Measurements from ENCODE around the gene BRCA2.
A peak's percentile ranks its signal among the peaks of the same experiment; 100 is the strongest.

Gene BRCA2

DNA sequence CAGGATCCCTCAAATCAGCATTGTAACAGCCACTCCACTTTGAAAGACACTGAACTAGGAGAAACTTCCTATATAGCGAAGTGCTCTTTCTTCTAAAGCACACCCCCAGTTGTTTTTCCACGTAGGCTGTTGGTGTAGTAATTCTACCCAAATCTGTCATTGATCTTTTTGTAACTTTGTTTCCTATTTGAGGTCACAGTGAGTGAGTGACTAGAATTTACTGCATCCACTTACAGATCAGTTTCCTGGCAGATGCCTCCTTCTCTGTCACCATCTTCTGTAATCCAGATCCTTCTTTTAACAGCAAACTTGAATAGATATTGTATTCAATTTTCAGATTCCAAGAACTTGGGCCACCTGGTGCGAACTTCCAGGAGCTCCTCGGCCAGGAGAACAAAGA is 15.4 kb upstream of the BRCA2 start:
- H3K9me3 Mint-ChIP-seq: no peaks in the 10 kb centered on the region
- H3K4me3 Mint-ChIP-seq: no peak overlapping the region
- DNase-seq (no peak), ATAC-seq (replicated peaks) (no peak)
- no peaks in the 10 kb centered on the region for H3K4me1 Mint-ChIP-seq (ENCODE audit: low read depth in 2 of 2)
- no peak overlapping the region for H3K27ac Mint-ChIP-seq
- no peaks in the 10 kb centered on the region for H3K27me3 Mint-ChIP-seq
- no peaks in the 10 kb centered on the region for H3K36me3 Mint-ChIP-seq (ENCODE audit: insufficient read depth)

DNA sequence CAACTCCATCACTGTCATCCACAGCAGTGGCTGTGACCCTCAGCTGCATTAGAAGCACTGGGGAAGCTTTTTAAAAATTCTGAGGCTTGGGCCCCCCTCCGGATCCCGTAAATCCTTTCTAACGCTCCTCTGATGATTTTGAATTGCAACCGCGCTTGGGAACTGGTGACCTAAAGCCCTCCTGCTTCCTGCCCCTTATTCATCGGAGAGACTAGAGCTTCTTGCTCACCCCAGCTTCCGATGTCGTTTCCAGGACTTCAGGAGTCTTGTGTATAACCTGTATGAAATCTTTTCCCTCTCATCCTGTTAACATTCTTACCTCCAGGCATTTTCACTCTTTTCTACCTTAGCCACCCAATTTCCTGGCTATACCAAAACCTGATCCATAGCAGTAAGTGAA is 14.9 kb upstream of the BRCA2 start:
- H3K27me3 Mint-ChIP-seq: no peaks in the 10 kb centered on the region

DNA sequence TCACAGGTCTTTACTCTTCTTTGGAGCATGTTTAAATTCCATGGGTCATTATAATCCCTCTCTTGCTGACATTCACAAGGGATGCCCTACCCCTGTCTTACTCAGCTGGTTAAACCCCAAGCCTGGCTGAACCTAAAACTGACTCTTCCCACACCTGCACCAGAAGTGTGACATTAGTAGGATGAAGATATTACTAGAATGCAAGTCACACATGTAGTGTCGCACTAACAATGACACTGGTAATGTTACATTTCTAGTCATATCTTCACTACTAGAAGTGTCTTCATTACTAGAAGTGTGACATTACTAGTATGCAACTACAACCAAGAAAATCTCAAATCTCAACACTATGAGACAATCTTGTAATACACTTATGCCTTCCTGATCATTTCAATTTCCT is 14.4 kb upstream of the BRCA2 start:
- peaks cover 0 to 4% of the 10 kb centered on the region in 2 donors for H3K27me3 Mint-ChIP-seq
- DNase-seq (no peak), ATAC-seq (replicated peaks) (no peak)
- no peaks in the 10 kb centered on the region for H3K9me3 Mint-ChIP-seq
- H3K36me3 Mint-ChIP-seq (ENCODE audit: insufficient read depth): no peaks in the 10 kb centered on the region
- H3K27ac Mint-ChIP-seq: no peak overlapping the region
- no peak overlapping the region for H3K4me3 Mint-ChIP-seq
- H3K4me1 Mint-ChIP-seq (ENCODE audit: low read depth in 2 of 2): no peaks in the 10 kb centered on the region

More for the DNA sequence above, 14.9 kb upstream of the BRCA2 start:
- DNase-seq: no peak
- H3K9me3 Mint-ChIP-seq: no peaks in the 10 kb centered on the region
- H3K36me3 Mint-ChIP-seq (ENCODE audit: insufficient read depth): no peaks in the 10 kb centered on the region
- ATAC-seq (replicated peaks): no peak
- no peaks in the 10 kb centered on the region for H3K4me1 Mint-ChIP-seq (ENCODE audit: low read depth in 2 of 2)
- H3K4me3 Mint-ChIP-seq: no peak overlapping the region
- no peak overlapping the region for H3K27ac Mint-ChIP-seq

DNA sequence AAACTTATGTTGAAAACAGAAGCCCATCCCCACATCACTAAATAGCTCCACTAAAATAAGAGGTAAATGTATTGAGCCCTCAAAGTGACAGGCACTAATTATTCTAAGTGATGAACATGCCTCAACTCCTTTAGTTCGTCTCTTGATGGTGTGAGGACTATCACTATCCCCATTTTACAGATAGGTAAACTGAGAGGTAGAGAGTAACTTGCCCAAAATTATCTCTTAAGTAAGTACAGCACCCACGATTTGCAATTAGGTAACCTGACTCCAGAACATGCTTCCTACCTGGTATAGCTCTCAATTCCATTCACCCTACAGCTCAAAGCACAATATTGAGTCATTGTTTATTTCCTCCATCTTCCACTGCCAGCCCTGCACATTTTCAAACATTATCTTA is 12.8 kb upstream of the BRCA2 start:
- no peak overlapping the region for H3K27ac Mint-ChIP-seq
- H3K27me3 Mint-ChIP-seq: peaks cover 0 to 9% of the 10 kb centered on the region in 2 donors
- no peak overlapping the region for H3K4me3 Mint-ChIP-seq
- no peaks in the 10 kb centered on the region for H3K9me3 Mint-ChIP-seq
- ATAC-seq (replicated peaks) (no peak), DNase-seq (no peak)
- no peaks in the 10 kb centered on the region for H3K36me3 Mint-ChIP-seq (ENCODE audit: insufficient read depth)
- H3K4me1 Mint-ChIP-seq (ENCODE audit: low read depth in 2 of 2): no peaks in the 10 kb centered on the region

GRCh38 chr13:32305646-32306045 is 9.7 kb upstream of the BRCA2 start:
- Mint-ChIP-seq H3K4me3 (no peak overlapping the region), H3K27me3 (peaks cover 0 to 9% of the 10 kb centered on the region in 2 donors), H3K4me1 (ENCODE audit: low read depth in 2 of 2) (peaks cover 7 to 9% of the 10 kb centered on the region in 2 donors)

DNA sequence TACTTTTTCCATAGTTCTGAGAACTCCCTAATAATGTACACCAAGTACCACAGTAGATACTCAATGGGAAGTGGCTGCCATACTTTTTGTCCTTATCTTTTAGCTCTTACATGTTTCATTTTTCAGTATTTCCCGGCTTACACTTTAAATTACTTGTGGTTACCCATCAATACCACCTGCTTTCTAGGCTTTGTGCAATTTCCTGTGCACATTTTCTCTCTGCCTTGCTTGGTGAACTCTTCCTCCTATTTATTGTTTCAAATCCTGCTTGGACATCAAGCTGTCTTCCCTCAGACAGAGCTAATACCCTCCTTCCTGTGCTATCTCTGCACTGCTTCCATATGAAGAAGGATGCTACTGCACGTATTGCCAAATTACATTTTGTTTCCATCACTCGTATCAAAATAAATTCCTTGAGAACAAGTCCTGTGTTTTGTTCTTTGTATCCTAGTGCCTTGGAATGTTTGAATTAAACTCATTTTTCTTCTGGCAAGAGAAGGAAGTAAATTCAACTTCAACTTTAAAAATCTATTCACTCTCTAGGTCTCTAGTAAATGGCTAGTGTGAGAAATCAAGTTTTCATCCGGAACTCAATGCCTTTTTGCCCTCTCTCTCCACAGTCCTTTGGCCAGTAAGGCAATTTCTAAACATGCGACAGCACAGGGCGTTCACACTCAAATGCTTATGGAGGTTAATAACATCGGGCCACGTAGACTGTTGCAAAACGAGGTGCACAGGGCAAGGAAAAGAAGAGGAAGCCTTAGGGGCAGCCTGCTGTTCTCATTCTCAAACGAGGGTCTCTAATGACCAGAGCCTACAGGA is 5.8 kb upstream of the BRCA2 start:
- peak overlapping the region; percentile 3 to 40 for H3K4me3 Mint-ChIP-seq
- no peaks in the 10 kb centered on the region for H3K9me3 Mint-ChIP-seq
- no peaks in the 10 kb centered on the region for H3K36me3 Mint-ChIP-seq (ENCODE audit: insufficient read depth)
- peaks cover 7 to 10% of the 10 kb centered on the region in 2 donors for H3K4me1 Mint-ChIP-seq (ENCODE audit: low read depth in 2 of 2)
- ATAC-seq (replicated peaks) (no peak), DNase-seq (no peak)
- peaks cover 0 to 9% of the 10 kb centered on the region in 2 donors for H3K27me3 Mint-ChIP-seq
- H3K27ac Mint-ChIP-seq: peak overlapping the region in 1 of 2 donors; percentile 24

More at GRCh38 chr13:32305646-32306045, 9.7 kb upstream of the BRCA2 start:
- ATAC-seq (replicated peaks): no peak
- H3K27ac Mint-ChIP-seq: no peak overlapping the region
- DNase-seq: no peak
- no peaks in the 10 kb centered on the region for H3K36me3 Mint-ChIP-seq (ENCODE audit: insufficient read depth)
- no peaks in the 10 kb centered on the region for H3K9me3 Mint-ChIP-seq

- peaks cover 0 to 9% of the 10 kb centered on the region in 2 donors for H3K27me3 Mint-ChIP-seq
- H3K4me1 Mint-ChIP-seq (ENCODE audit: low read depth in 2 of 2): peaks cover 11 to 16% of the 10 kb centered on the region in 2 donors
- DNase-seq: peak; percentile 11 to 26 (median 22)
- ATAC-seq (replicated peaks): peak; percentile 30
- peak overlapping the region in 1 of 2 donors; percentile 40 for H3K4me3 Mint-ChIP-seq
- H3K9me3 Mint-ChIP-seq: no peaks in the 10 kb centered on the region
- H3K36me3 Mint-ChIP-seq (ENCODE audit: insufficient read depth): peaks cover 6% of the 10 kb centered on the region
- H3K27ac Mint-ChIP-seq: no peak overlapping the region
Measured at GRCh38 chr13:32310134-32310706, 5.1 kb upstream of the BRCA2 start.

GRCh38 chr13:32311188-32311897 is 4.0 kb upstream of the BRCA2 start:
- DNase-seq: no peak
- no peaks in the 10 kb centered on the region for H3K9me3 Mint-ChIP-seq

DNA sequence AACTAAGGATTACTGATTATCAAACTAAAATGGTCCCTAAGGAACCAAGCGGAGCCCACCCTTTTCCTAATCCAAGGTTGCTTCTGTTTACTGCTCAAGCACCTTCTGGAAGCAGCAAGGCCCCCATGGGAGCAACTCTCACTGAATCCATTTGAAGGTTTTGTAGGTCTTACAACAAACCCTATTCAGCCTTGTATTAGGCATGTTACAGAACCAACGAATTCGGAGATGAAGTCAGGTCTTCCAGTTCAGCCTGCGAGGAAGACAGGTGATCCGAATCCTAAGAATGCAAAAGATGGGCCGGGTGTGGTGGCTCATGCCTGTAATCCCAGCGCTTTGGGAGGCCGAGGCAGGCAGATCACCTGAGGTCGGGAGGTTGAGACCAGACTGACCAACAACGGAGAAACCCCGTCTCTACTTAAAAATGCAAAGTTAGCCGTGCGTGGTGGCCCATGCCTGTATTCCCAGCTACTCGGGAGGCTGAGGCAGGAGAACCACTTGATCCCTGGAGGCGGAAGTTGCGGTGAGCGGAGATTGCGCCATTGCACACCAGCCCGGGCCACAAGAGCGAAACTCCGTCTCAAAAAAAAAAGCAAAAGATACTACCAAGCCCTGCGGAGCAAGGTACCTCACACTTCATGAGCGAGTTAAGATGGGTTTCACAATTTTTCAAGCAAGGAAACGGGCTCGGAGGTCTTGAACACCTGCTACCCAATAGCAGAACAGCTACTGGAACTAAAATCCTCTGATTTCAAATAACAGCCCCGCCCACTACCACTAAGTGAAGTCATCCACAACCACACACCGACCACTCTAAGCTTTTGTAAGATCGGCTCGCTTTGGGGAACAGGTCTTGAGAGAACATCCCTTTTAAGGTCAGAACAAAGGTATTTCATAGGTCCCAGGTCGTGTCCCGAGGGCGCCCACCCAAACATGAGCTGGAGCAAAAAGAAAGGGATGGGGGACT is 754 bp upstream of the BRCA2 start:
- peak overlapping the region; percentile 100 for H3K27ac Mint-ChIP-seq
- ATAC-seq (replicated peaks): peak; percentile 83
- no peaks in the 10 kb centered on the region for H3K9me3 Mint-ChIP-seq
- H3K4me3 Mint-ChIP-seq: peak overlapping the region; percentile 98
- H3K36me3 Mint-ChIP-seq (ENCODE audit: insufficient read depth): peaks cover 15% of the 10 kb centered on the region
- DNase-seq: peak; percentile 72 to 75 (median 74)
- peaks cover 9 to 15% of the 10 kb centered on the region in 2 donors for H3K4me1 Mint-ChIP-seq (ENCODE audit: low read depth in 2 of 2)
- no peaks in the 10 kb centered on the region for H3K27me3 Mint-ChIP-seq

More at GRCh38 chr13:32311188-32311897, 4.0 kb upstream of the BRCA2 start:
- peaks cover 0 to 2% of the 10 kb centered on the region in 2 donors for H3K27me3 Mint-ChIP-seq
- no peak overlapping the region for H3K4me3 Mint-ChIP-seq
- ATAC-seq (replicated peaks): no peak
- no peak overlapping the region for H3K27ac Mint-ChIP-seq
- H3K36me3 Mint-ChIP-seq (ENCODE audit: insufficient read depth): peaks cover 15% of the 10 kb centered on the region
- H3K4me1 Mint-ChIP-seq (ENCODE audit: low read depth in 2 of 2): peaks cover 13 to 20% of the 10 kb centered on the region in 2 donors

DNA sequence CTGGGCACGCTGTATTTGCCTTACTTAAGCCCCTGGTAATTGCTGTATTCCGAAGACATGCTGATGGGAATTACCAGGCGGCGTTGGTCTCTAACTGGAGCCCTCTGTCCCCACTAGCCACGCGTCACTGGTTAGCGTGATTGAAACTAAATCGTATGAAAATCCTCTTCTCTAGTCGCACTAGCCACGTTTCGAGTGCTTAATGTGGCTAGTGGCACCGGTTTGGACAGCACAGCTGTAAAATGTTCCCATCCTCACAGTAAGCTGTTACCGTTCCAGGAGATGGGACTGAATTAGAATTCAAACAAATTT is 676 bp downstream of the BRCA2 start:
- H3K4me3 Mint-ChIP-seq: peak overlapping the region; percentile 98
- H3K36me3 Mint-ChIP-seq (ENCODE audit: insufficient read depth): peaks cover 15% of the 10 kb centered on the region
- no peaks in the 10 kb centered on the region for H3K27me3 Mint-ChIP-seq
- no peak for ATAC-seq (replicated peaks)
- peak in 2 of 3 experiments; percentile 7 to 21 for DNase-seq
- peak overlapping the region; percentile 100 for H3K27ac Mint-ChIP-seq
- peaks cover 6 to 12% of the 10 kb centered on the region in 2 donors for H3K4me1 Mint-ChIP-seq (ENCODE audit: low read depth in 2 of 2)
- H3K9me3 Mint-ChIP-seq: no peaks in the 10 kb centered on the region

GRCh38 chr13:32316501-32316900 is 1.2 kb downstream of the BRCA2 start:
- DNase-seq (no peak), ATAC-seq (replicated peaks) (no peak)
- peaks cover 15% of the 10 kb centered on the region for H3K36me3 Mint-ChIP-seq (ENCODE audit: insufficient read depth)
- H3K27ac Mint-ChIP-seq: no peak overlapping the region
- H3K27me3 Mint-ChIP-seq: no peaks in the 10 kb centered on the region
- no peaks in the 10 kb centered on the region for H3K9me3 Mint-ChIP-seq
- H3K4me1 Mint-ChIP-seq (ENCODE audit: low read depth in 2 of 2): peaks cover 6 to 12% of the 10 kb centered on the region in 2 donors
- peak overlapping the region; percentile 98 for H3K4me3 Mint-ChIP-seq

GRCh38 chr13:32317716-32318465 is 2.6 kb downstream of the BRCA2 start:
- no peaks in the 10 kb centered on the region for H3K9me3 Mint-ChIP-seq
- H3K36me3 Mint-ChIP-seq (ENCODE audit: insufficient read depth): peaks cover 15% of the 10 kb centered on the region
- H3K27ac Mint-ChIP-seq: no peak overlapping the region
- peaks cover 6 to 12% of the 10 kb centered on the region in 2 donors for H3K4me1 Mint-ChIP-seq (ENCODE audit: low read depth in 2 of 2)
- no peak for ATAC-seq (replicated peaks)
- no peaks in the 10 kb centered on the region for H3K27me3 Mint-ChIP-seq
- no peak overlapping the region for H3K4me3 Mint-ChIP-seq
- no peak for DNase-seq

Measured in effector memory CD8-positive, alpha-beta T cell (primary cell).